Right lobe of liver (tissue), 4 donors: Measurements from ENCODE around the gene SAP30BP.

Source experiments
- CTCF ChIP-seq, 4 donors: fragments of 200-600 bp in 3 of 4; fragments of 450-650 bp in 1 of 4; IDR thresholded peaks; one replicate each; pipeline versions ENCODE4 v1.5.1 to v1.8.0; 2016 to 2022; ENCODE audit warnings: antibody characterized with exemption in 4 of 4, mild to moderate bottlenecking in 2 of 4
- POLR2A ChIP-seq: fragments of 450-650 bp; IDR thresholded peaks from one replicate; pipeline ENCODE4 v1.6.1; 2017; ENCODE audit warnings: antibody characterized with exemption, mild to moderate bottlenecking
- donor health status: DM: no; HTN: no; CAD: no.
- donor health status: DM: no; HTN: no; CAD: no.
- donor health status: DM: no; HTN: yes; CAD: no.

GRCh38 chr17:75630071-75630917 lies 36.8 kb upstream of the SAP30BP start:
- TF ChIP-seq CTCF (IDR thresholded peaks at IDR 0.05): no peak
- no peak for TF ChIP-seq POLR2A
